ENCODE results near the gene MADD. TPM values are rescaled to one million over a fixed set of nuclear protein-coding genes. Genes with fewer than 3 reads are reported as not detected.

MADD gene
- total RNA-seq, 4 donors from 2014 or later, result 47.8 to 83.2 (median 72.9) TPM

DNA sequence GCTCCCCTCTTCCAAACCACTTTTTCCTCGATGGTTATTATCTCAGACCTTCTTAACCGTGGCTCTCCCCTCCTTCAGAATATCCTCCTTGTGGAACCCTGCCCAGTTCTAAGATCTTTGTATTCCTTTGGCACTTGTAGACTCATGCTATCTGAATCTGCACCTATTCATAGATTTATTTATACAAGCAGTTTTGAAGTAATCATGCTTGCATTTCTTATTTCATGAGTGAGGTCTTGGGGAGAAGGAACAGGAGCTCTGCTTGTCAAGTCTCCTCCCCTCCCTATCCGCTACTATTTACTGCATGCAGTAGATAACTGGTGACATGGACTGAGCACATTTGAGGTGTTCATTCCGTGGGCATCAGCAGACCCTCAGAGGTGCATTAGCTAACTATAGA lies 5.4 kb upstream of the MADD start:
- Histone ChIP-seq H3K27ac (no peak overlapping the region), H3K4me3 (no peak overlapping the region), H3K27me3 (no peaks in the 10 kb centered on the region), H3K4me1 (peaks cover 0 to 23% (median 5%) of the 10 kb centered on the region in 4 donors), H3K9me3 (no peaks in the 10 kb centered on the region), H3K36me3 (no peaks in the 10 kb centered on the region)
- no peak for DNase-seq
- TF ChIP-seq CTCF (IDR thresholded peaks at IDR 0.05), result no peak
- no peak for TF ChIP-seq POLR2A (IDR thresholded peaks at IDR 0.05)

DNA sequence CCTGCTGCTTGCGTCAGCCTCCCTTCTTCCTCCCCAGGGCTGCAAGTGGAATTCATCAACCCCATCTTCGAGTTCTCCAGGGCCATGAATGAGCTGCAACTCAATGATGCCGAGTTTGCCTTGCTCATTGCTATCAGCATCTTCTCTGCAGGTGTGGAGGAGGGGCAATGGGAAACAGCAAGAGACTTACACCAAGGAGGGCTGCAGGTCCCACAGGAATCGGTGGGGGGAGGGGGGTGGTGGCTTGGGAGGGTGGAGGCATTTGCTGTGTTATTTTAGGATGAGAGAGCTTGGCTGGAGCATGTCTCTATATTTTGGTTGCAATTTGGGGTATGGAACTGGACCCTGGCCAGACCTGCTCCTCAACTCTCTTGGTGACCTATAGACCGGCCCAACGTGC lies 2.1 kb upstream of the MADD start:
- Histone ChIP-seq H3K36me3 (no peaks in the 10 kb centered on the region), H3K27ac (peak overlapping the region in 3 of 4 donors; percentile 94 to 97 (median 96)), H3K4me1 (peaks cover 0 to 39% (median 18%) of the 10 kb centered on the region in 4 donors), H3K4me3 (no peak overlapping the region), H3K27me3 (no peaks in the 10 kb centered on the region), H3K9me3 (no peaks in the 10 kb centered on the region)
- TF ChIP-seq CTCF (IDR thresholded peaks at IDR 0.05) (no peak), POLR2A (IDR thresholded peaks at IDR 0.05) (no peak)
- no peak for DNase-seq

DNA sequence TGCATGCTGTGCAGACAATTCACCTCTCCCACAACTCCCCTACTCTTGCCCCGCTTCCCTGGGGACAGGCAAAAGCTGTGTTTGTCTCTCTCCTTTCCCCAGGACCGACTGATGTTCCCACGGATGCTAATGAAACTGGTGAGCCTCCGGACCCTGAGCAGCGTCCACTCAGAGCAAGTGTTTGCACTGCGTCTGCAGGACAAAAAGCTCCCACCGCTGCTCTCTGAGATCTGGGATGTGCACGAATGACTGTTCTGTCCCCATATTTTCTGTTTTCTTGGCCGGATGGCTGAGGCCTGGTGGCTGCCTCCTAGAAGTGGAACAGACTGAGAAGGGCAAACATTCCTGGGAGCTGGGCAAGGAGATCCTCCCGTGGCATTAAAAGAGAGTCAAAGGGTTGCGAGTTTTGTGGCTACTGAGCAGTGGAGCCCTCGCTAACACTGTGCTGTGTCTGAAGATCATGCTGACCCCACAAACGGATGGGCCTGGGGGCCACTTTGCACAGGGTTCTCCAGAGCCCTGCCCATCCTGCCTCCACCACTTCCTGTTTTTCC lies 1.4 kb upstream of the MADD start:
- no peak for TF ChIP-seq POLR2A (IDR thresholded peaks at IDR 0.05)
- TF ChIP-seq CTCF (IDR thresholded peaks at IDR 0.05), result no peak
- H3K4me1 ChIP-seq, result peaks cover 0 to 39% (median 18%) of the 10 kb centered on the region in 4 donors
- no peaks in the 10 kb centered on the region for H3K9me3 ChIP-seq
- H3K27ac ChIP-seq, result peak overlapping the region; percentile 94 to 97 (median 96)
- H3K27me3 ChIP-seq, result no peaks in the 10 kb centered on the region
- peak overlapping the region; percentile 76 to 86 (median 84) for H3K4me3 ChIP-seq
- peaks cover 0 to under 1% (median 0%) of the 10 kb centered on the region in 3 donors for H3K36me3 ChIP-seq
- no peak for DNase-seq

- peak; percentile 89 to 96 (median 92) for DNase-seq
- peaks cover 0 to 6% (median 0%) of the 10 kb centered on the region in 3 donors for H3K36me3 ChIP-seq
- H3K9me3 ChIP-seq, result no peaks in the 10 kb centered on the region
- no peaks in the 10 kb centered on the region for H3K27me3 ChIP-seq
- TF ChIP-seq POLR2A (IDR thresholded peaks at IDR 0.05) (peak in 1 of 2 donors; percentile 30), CTCF (IDR thresholded peaks at IDR 0.05) (peak in 5 of 6 experiments; percentile 19 to 35 (median 31))
- peak overlapping the region; percentile 94 to 97 (median 96) for H3K27ac ChIP-seq
- peak overlapping the region; percentile 76 to 86 (median 84) for H3K4me3 ChIP-seq
- H3K4me1 ChIP-seq, result peaks cover 0 to 39% (median 18%) of the 10 kb centered on the region in 4 donors
Observed at GRCh38 chr11:47269002-47269828, 718 bp upstream of the MADD start.

DNA sequence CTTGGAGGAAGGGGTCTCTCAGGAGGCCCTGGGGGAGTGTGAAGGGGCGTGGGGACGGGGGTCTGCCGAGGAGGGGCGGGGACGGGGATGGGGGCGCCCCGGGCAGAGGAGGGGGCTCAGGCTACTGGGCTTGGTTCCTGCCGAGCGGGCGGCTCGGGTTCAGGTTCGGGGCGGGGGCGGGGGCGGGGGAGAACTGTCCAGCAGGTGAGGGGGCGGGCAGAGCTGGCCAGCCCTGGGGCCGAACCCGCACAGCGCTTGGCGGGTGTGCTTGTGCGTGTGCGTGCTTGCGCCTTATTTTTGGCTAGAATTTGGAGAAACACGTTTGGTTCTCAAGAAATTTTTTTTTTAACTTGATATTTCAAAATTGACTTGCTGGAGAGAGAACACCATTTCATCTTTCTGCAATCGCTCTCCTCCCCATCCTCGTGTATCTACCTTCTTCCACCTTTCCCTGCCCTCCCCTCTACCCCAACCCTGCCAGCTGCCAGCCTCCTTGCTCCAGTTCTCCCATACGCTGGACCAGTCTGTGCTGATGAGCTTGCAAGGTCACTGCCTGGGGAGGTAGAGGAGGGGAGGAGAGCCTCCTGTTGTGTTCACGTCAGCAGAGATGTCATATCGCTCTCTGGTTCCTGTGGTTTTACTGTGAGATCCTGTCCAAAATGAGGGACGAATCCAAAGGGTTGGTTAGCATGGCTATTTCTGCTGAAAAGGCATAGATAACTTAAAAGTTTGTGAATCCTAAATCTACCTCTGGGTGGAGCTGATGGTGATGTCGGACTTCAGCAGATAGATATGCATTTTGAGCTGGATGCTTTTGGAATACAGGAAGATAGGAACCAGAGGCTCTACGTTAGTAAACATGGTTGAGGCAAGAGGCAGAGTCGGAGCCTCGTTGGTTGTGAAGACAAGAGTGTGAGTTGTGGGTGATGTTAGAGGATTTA lies 668 bp downstream of the MADD start:
- Histone ChIP-seq H3K9me3 (no peaks in the 10 kb centered on the region), H3K36me3 (peaks cover 0 to 20% (median 0%) of the 10 kb centered on the region in 3 donors), H3K4me1 (peaks cover 0 to 31% (median 18%) of the 10 kb centered on the region in 4 donors), H3K27ac (peak overlapping the region; percentile 94 to 97 (median 96)), H3K4me3 (peak overlapping the region; percentile 76 to 86 (median 84)), H3K27me3 (no peaks in the 10 kb centered on the region)
- DNase-seq, result peak; percentile 29 to 59 (median 56)
- TF ChIP-seq CTCF (IDR thresholded peaks at IDR 0.05) (no peak), POLR2A (IDR thresholded peaks at IDR 0.05) (no peak)
